Neuron (in vitro differentiated cells): ENCODE measurements around the gene NVL.

Experiments used
- H2AFZ ChIP-seq: one replicate; pipeline ENCODE4 v1.6.1; 2013; ENCODE audit warnings: low read depth, mild to moderate bottlenecking, inconsistent platforms, low read length, moderate library complexity
- H3K27me3 ChIP-seq: one replicate; pipeline ENCODE4 v1.6.1; 2013; ENCODE audit warnings: low read length; ENCODE audit not compliant: insufficient read depth
- H3K36me3 ChIP-seq: one replicate; pipeline ENCODE4 v1.6.1; 2013; ENCODE audit warnings: low read length; ENCODE audit not compliant: insufficient read depth
- H3K4me1 ChIP-seq: one replicate; pipeline ENCODE4 v1.6.1; 2013; ENCODE audit warnings: low read length; ENCODE audit not compliant: insufficient read depth
- H3K4me3 ChIP-seq: 2 replicates; pipeline ENCODE4 v1.5.1; 2013; ENCODE audit warnings: mild to moderate bottlenecking, low read length, moderate library complexity
- H3K9me3 ChIP-seq: one replicate; pipeline ENCODE4 v1.6.1; 2013; ENCODE audit warnings: low read length

The NVL gene

DNA sequence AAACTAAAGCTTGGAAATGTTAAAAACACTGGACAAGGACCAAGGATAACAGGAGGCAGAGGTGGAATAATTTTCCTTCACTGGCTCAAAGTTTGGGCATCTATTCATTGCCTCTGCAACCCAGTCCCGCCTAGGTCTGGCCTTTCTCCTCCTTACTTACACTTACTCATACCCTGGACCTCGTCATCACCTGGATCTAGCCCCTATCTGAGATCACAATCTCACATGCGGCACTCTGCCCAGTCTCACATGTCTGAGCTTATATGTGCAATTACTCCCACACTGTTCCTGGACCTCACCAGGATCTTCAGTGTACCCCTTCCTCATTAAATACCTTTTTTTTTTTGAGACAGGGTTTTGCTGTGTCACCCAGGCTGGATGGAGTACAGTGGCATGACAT is 37.6 kb downstream of the NVL start:
- Histone ChIP-seq H2AFZ (no peak overlapping the region), H3K36me3 (peaks cover 67% of the 10 kb centered on the region), H3K27me3 (no peaks in the 10 kb centered on the region), H3K9me3 (no peaks in the 10 kb centered on the region), H3K4me3 (no peak overlapping the region), H3K4me1 (peaks cover 14% of the 10 kb centered on the region)

DNA sequence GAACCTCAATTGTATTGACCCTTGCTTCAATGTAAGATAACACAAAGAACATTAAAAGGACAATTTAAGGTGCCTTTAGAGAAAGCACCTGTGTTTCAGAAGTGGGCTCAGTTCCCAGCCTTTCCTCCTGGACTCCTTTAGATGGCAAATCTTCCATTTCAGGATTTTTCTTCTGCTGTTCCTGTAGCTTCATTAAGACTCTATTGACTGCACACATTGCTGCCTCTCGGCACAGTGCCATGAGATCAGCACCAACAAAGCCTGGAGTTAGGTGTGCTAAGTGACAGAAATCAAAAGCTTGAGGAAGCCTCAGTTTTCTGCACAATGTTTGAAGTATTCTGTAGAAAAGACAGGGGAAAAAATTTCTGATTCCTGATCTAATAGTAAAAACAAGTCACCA is 40.6 kb downstream of the NVL start:
- H3K4me3 ChIP-seq: no peak overlapping the region
- peaks cover 19% of the 10 kb centered on the region for H3K4me1 ChIP-seq
- no peaks in the 10 kb centered on the region for H3K27me3 ChIP-seq
- H2AFZ ChIP-seq: no peak overlapping the region
- H3K36me3 ChIP-seq: peaks cover 55% of the 10 kb centered on the region
- no peaks in the 10 kb centered on the region for H3K9me3 ChIP-seq

GRCh38 chr1:224287714-224288113 is 42.3 kb downstream of the NVL start:
- Histone ChIP-seq H3K4me3 (no peak overlapping the region), H3K4me1 (peaks cover 19% of the 10 kb centered on the region), H3K27me3 (no peaks in the 10 kb centered on the region), H2AFZ (no peak overlapping the region), H3K9me3 (no peaks in the 10 kb centered on the region), H3K36me3 (peaks cover 52% of the 10 kb centered on the region)

- H3K36me3 ChIP-seq: peaks cover 48% of the 10 kb centered on the region
- no peak overlapping the region for H2AFZ ChIP-seq
- H3K4me3 ChIP-seq: no peak overlapping the region
- H3K4me1 ChIP-seq: peaks cover 2% of the 10 kb centered on the region
- no peaks in the 10 kb centered on the region for H3K9me3 ChIP-seq
- no peaks in the 10 kb centered on the region for H3K27me3 ChIP-seq
These were observed 47.8 kb downstream of the NVL start for GRCh38 chr1:224282140-224282539.

- Histone ChIP-seq H3K4me3 (no peak overlapping the region), H3K4me1 (no peaks in the 10 kb centered on the region), H3K27me3 (no peaks in the 10 kb centered on the region), H3K36me3 (peaks cover 36% of the 10 kb centered on the region), H2AFZ (no peak overlapping the region), H3K9me3 (no peaks in the 10 kb centered on the region)
These were observed 53.0 kb downstream of the NVL start for GRCh38 chr1:224276771-224277487.

- no peaks in the 10 kb centered on the region for H3K27me3 ChIP-seq
- no peaks in the 10 kb centered on the region for H3K4me1 ChIP-seq
- H3K9me3 ChIP-seq: no peaks in the 10 kb centered on the region
- no peak overlapping the region for H3K4me3 ChIP-seq
- H2AFZ ChIP-seq: no peak overlapping the region
- peaks cover 32% of the 10 kb centered on the region for H3K36me3 ChIP-seq
These were observed 54.9 kb downstream of the NVL start for GRCh38 chr1:224274970-224275626.

GRCh38 chr1:224273641-224274040 is 56.3 kb downstream of the NVL start:
- Histone ChIP-seq H3K4me1 (no peaks in the 10 kb centered on the region), H3K9me3 (no peaks in the 10 kb centered on the region), H2AFZ (no peak overlapping the region), H3K36me3 (peaks cover 33% of the 10 kb centered on the region), H3K4me3 (no peak overlapping the region), H3K27me3 (no peaks in the 10 kb centered on the region)

- Histone ChIP-seq H3K4me1 (no peaks in the 10 kb centered on the region), H3K4me3 (no peak overlapping the region), H3K9me3 (no peaks in the 10 kb centered on the region), H3K36me3 (peaks cover 49% of the 10 kb centered on the region), H2AFZ (no peak overlapping the region), H3K27me3 (no peaks in the 10 kb centered on the region)
These were observed 58.9 kb downstream of the NVL start for GRCh38 chr1:224271106-224271505.

DNA sequence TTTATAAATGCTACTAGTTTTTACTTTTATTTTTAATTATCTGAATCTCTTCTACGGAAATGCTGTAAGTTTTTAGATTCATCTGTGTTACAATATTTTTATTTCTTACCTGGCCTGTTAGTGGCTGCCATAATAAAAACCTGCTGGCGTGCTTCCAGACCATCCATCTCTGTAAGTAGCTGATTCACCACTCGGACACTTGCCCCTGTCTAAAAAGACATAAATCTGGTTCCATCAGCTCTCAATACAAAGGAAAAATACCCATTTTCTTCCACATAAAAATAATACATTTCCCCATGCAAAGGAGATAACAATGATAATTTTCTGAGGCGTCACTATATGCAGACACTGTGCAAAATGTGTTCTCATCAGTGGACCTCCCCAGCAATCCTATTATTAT is 62.0 kb downstream of the NVL start:
- Histone ChIP-seq H3K4me1 (no peaks in the 10 kb centered on the region), H3K27me3 (no peaks in the 10 kb centered on the region), H3K36me3 (peaks cover 43% of the 10 kb centered on the region), H3K9me3 (no peaks in the 10 kb centered on the region), H2AFZ (no peak overlapping the region), H3K4me3 (no peak overlapping the region)

- H3K4me3 ChIP-seq: no peak overlapping the region
- H3K9me3 ChIP-seq: no peaks in the 10 kb centered on the region
These were observed 62.8 kb downstream of the NVL start for GRCh38 chr1:224266915-224267856.

GRCh38 chr1:224266105-224266914 is 63.7 kb downstream of the NVL start:
- Histone ChIP-seq H3K4me1 (no peaks in the 10 kb centered on the region), H3K36me3 (peaks cover 49% of the 10 kb centered on the region), H3K9me3 (no peaks in the 10 kb centered on the region), H3K4me3 (no peak overlapping the region), H2AFZ (no peak overlapping the region), H3K27me3 (no peaks in the 10 kb centered on the region)

More at GRCh38 chr1:224266915-224267856, 62.8 kb downstream of the NVL start:
- Histone ChIP-seq H2AFZ (no peak overlapping the region), H3K36me3 (peaks cover 46% of the 10 kb centered on the region), H3K4me1 (no peaks in the 10 kb centered on the region), H3K27me3 (no peaks in the 10 kb centered on the region)

GRCh38 chr1:224264321-224264720 is 65.7 kb downstream of the NVL start:
- Histone ChIP-seq H3K4me3 (no peak overlapping the region), H2AFZ (no peak overlapping the region), H3K9me3 (no peaks in the 10 kb centered on the region), H3K4me1 (no peaks in the 10 kb centered on the region), H3K27me3 (no peaks in the 10 kb centered on the region), H3K36me3 (peaks cover 42% of the 10 kb centered on the region)
